ENCODE results near the gene CALCOCO1.
A peak's percentile ranks its signal among the peaks of the same experiment; 100 is the strongest.
"Not testable (repeated sequence)": the region's sequence is repeated elsewhere in the genome, so short reads cannot be mapped to it uniquely, and the experiment has no call there.

CALCOCO1 gene

GRCh38 chr12:53727310-53728041 lies at the start of gene CALCOCO1:
Gene CALCOCO1, minus strand, starts transcription at chr12:53727452. Its CDS starts 2,210 bp downstream, at chr12:53725242.
- DNase-seq = peak; percentile 99 to 100

GRCh38 chr12:53776872-53777271 lies 49.6 kb upstream of the CALCOCO1 start:
- DNase-seq = no peak

- no peak for DNase-seq
Measured at GRCh38 chr12:53775478-53776145, 48.4 kb upstream of the CALCOCO1 start.

- DNase-seq = no peak
Measured at GRCh38 chr12:53770281-53770680, 43.0 kb upstream of the CALCOCO1 start.

- DNase-seq = no peak
Measured at GRCh38 chr12:53768976-53769375, 41.7 kb upstream of the CALCOCO1 start.

GRCh38 chr12:53766881-53767280 lies 39.6 kb upstream of the CALCOCO1 start:
- no peak for DNase-seq

GRCh38 chr12:53765891-53766290 lies 38.6 kb upstream of the CALCOCO1 start:
- no peak for DNase-seq

GRCh38 chr12:53764615-53765014 lies 37.4 kb upstream of the CALCOCO1 start:
- DNase-seq = no peak

- not testable (repeated sequence) for DNase-seq
Measured at GRCh38 chr12:53762793-53763192, 35.5 kb upstream of the CALCOCO1 start.

GRCh38 chr12:53761306-53761705 lies 34.1 kb upstream of the CALCOCO1 start:
- no peak for DNase-seq

GRCh38 chr12:53759261-53759660 lies 32.0 kb upstream of the CALCOCO1 start:
- DNase-seq = no peak

- DNase-seq = no peak
Measured at GRCh38 chr12:53758730-53759103, 31.5 kb upstream of the CALCOCO1 start.

- no peak for DNase-seq
Measured at GRCh38 chr12:53758081-53758729, 31.0 kb upstream of the CALCOCO1 start.

GRCh38 chr12:53757101-53757770 lies 30.0 kb upstream of the CALCOCO1 start:
- no peak for DNase-seq

GRCh38 chr12:53756300-53757100 lies 29.2 kb upstream of the CALCOCO1 start:
- no peak for DNase-seq

- no peak for DNase-seq
Measured at GRCh38 chr12:53755893-53756292, 28.6 kb upstream of the CALCOCO1 start.

- no peak for DNase-seq
Measured at GRCh38 chr12:53755451-53755891, 28.2 kb upstream of the CALCOCO1 start.

GRCh38 chr12:53754633-53755264 lies 27.5 kb upstream of the CALCOCO1 start:
- no peak for DNase-seq

GRCh38 chr12:53754188-53754585 lies 26.9 kb upstream of the CALCOCO1 start:
- DNase-seq = no peak

- no peak for DNase-seq
Measured at GRCh38 chr12:53752621-53753020, 25.4 kb upstream of the CALCOCO1 start.

GRCh38 chr12:53752192-53752601 lies 24.9 kb upstream of the CALCOCO1 start:
- no peak for DNase-seq
